Nephron progenitor cell (in vitro differentiated cells): ENCODE measurements around the gene COL11A2.

Experiments
- DNase-seq: peaks from one replicate; pipeline ENCODE4 v3.0.0; 2021
- H3K27ac Mint-ChIP-seq: 2 replicates; pipeline ENCODE4 v1.8.0; 2021; ENCODE audit warnings: mild to moderate bottlenecking, moderate library complexity, mixed read lengths
- H3K27me3 Mint-ChIP-seq: 2 replicates; pipeline ENCODE4 v1.8.0; 2021; ENCODE audit warnings: mild to moderate bottlenecking, low read depth, mixed read lengths; ENCODE audit not compliant: poor library complexity
- H3K36me3 Mint-ChIP-seq: 2 replicates; pipeline ENCODE4 v1.8.0; 2021; ENCODE audit warnings: low read depth, mixed read lengths
- H3K4me1 Mint-ChIP-seq: 2 replicates; pipeline ENCODE4 v1.8.0; 2021; ENCODE audit warnings: mixed read lengths
- H3K4me3 Mint-ChIP-seq: 2 replicates; pipeline ENCODE4 v1.8.0; 2021; ENCODE audit warnings: mild to moderate bottlenecking, moderate library complexity, mixed read lengths
- H3K9me3 Mint-ChIP-seq: 2 replicates; pipeline ENCODE4 v1.8.0; 2021; ENCODE audit warnings: mild to moderate bottlenecking, moderate library complexity, mixed read lengths
- TF ChIP-seq, protein P1 (sequence below): fragments of 200-600 bp; sonication (generic); IDR thresholded peaks from 2 replicates; pipeline ENCODE4 v1.5.0; 2021; ENCODE audit warnings: antibody characterized with exemption

Gene COL11A2

DNA sequence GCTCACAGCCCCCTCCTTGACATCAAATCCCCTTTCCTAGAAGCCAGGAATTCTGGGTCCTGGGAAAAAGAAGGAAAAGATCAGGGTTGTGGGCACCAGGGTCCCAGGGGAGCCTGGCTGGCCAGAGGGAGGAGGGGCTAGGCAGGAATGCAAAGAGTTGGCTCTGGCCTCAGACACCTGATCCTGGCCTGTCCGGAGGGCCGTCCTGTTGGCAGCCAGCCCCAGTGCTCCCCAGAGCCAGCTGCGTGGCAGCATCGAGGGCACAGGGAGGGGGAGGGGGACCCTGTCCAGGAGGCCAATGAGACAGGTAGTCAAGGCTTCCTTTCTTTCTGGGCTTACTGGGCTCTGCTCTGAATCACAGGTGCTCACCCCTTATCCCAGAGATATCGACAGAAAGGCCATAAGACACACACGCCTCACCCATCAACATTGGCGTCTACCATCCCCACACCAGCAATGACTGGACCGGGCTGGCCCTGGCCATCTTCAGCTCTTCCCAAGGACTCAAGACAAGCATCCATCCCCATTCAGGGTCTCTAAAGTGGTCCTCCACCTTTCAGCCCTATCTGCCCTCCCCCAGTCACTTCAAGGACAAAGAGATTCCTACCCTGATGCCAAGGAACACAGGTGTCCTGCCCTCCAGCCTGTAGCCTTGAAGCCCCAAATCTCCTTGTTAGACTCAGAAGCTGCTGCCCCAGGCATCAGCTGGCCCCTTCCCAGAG, 723 bp downstream of the COL11A2 start:
- H3K27me3 Mint-ChIP-seq, result peaks cover 91% of the 10 kb centered on the region
- peak; percentile 54 for DNase-seq
- TF ChIP-seq, protein P1, sequence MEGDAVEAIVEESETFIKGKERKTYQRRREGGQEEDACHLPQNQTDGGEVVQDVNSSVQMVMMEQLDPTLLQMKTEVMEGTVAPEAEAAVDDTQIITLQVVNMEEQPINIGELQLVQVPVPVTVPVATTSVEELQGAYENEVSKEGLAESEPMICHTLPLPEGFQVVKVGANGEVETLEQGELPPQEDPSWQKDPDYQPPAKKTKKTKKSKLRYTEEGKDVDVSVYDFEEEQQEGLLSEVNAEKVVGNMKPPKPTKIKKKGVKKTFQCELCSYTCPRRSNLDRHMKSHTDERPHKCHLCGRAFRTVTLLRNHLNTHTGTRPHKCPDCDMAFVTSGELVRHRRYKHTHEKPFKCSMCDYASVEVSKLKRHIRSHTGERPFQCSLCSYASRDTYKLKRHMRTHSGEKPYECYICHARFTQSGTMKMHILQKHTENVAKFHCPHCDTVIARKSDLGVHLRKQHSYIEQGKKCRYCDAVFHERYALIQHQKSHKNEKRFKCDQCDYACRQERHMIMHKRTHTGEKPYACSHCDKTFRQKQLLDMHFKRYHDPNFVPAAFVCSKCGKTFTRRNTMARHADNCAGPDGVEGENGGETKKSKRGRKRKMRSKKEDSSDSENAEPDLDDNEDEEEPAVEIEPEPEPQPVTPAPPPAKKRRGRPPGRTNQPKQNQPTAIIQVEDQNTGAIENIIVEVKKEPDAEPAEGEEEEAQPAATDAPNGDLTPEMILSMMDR, result no peak
- peaks cover 56% of the 10 kb centered on the region for H3K4me1 Mint-ChIP-seq
- H3K9me3 Mint-ChIP-seq, result no peaks in the 10 kb centered on the region
- peaks cover 30% of the 10 kb centered on the region for H3K36me3 Mint-ChIP-seq
- peak overlapping the region; percentile 64 for H3K4me3 Mint-ChIP-seq
- no peak overlapping the region for H3K27ac Mint-ChIP-seq

- peaks cover 20% of the 10 kb centered on the region for H3K36me3 Mint-ChIP-seq
- H3K27me3 Mint-ChIP-seq, result peaks cover 97% of the 10 kb centered on the region
- H3K27ac Mint-ChIP-seq, result no peak overlapping the region
- no peaks in the 10 kb centered on the region for H3K9me3 Mint-ChIP-seq
- peak overlapping the region; percentile 64 for H3K4me3 Mint-ChIP-seq
- peaks cover 47% of the 10 kb centered on the region for H3K4me1 Mint-ChIP-seq
- TF ChIP-seq, protein P1, result no peak
- DNase-seq, result no peak
These were observed 1.7 kb downstream of the COL11A2 start for GRCh38 chr6:33190504-33191107.

- Mint-ChIP-seq H3K27me3 (peaks cover 95% of the 10 kb centered on the region), H3K36me3 (peaks cover 13% of the 10 kb centered on the region), H3K4me1 (peaks cover 40% of the 10 kb centered on the region), H3K9me3 (no peaks in the 10 kb centered on the region), H3K27ac (no peak overlapping the region), H3K4me3 (no peak overlapping the region)
- DNase-seq, result no peak
- TF ChIP-seq, protein P1, result no peak
These were observed 2.4 kb downstream of the COL11A2 start for GRCh38 chr6:33189625-33190448.

DNA sequence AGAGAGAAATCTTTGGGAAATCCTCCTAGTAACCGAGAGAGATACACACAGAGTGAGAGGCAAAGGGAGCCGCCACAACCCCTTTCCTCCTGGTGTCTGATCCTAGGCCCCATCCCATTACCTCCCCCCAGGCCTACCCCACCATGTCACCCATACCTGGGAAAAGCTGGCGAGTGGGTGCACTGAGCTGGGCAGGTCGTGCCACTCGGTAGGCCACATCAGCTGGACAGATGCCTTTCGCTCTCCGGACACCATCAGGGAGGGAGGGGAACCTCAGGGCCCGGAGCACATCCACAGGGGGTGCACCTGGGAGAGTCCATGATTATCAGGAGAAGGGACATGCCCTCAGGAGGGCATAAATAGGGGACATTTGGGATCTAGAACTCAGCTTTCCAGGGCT, 3.1 kb downstream of the COL11A2 start:
- DNase-seq, result no peak
- H3K9me3 Mint-ChIP-seq, result no peaks in the 10 kb centered on the region
- H3K4me1 Mint-ChIP-seq, result peaks cover 41% of the 10 kb centered on the region
- H3K36me3 Mint-ChIP-seq, result peaks cover 6% of the 10 kb centered on the region
- no peak overlapping the region for H3K27ac Mint-ChIP-seq
- TF ChIP-seq, protein P1, result no peak
- H3K27me3 Mint-ChIP-seq, result peaks cover 96% of the 10 kb centered on the region
- H3K4me3 Mint-ChIP-seq, result no peak overlapping the region

DNA sequence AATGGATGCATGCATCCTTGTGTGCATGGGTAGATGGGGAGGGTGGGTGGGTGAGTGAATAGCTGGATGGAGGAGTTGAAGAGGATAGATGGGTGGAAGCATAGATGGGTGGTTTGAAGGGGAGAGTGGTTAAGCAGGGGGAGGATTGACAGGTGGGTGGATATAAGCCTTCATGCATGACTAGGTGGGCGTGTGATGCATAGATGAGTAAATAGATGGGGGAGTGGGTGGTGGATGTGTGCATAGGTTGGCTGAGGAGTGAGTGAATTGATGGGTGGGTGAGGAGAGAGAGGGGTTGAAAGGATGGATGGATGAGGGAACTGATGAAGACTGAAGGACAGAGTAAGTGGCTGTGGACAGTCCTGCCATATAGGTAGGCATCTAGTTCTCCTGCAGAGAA, 4.5 kb downstream of the COL11A2 start:
- H3K36me3 Mint-ChIP-seq, result no peaks in the 10 kb centered on the region
- peaks cover 43% of the 10 kb centered on the region for H3K4me1 Mint-ChIP-seq
- peaks cover 84% of the 10 kb centered on the region for H3K27me3 Mint-ChIP-seq
- H3K27ac Mint-ChIP-seq, result no peak overlapping the region
- no peak overlapping the region for H3K4me3 Mint-ChIP-seq
- DNase-seq, result no peak
- TF ChIP-seq, protein P1, result no peak
- peaks cover 4% of the 10 kb centered on the region for H3K9me3 Mint-ChIP-seq
